Immature natural killer cell (primary cell): ENCODE measurements around the gene HSPB8. TPM values are rescaled to one million over a fixed set of nuclear protein-coding genes. Genes with fewer than 3 reads are reported as not detected.

Source experiments
- DNase-seq, 3 donors: peaks; one replicate each; pipeline ENCODE4 v3.0.0; 2022; ENCODE audit warnings: mixed read lengths in 1 of 3
- H3K27ac Mint-ChIP-seq, 6 donors: one replicate each; pipeline ENCODE4 v1.8.0; 2020; ENCODE audit warnings: mixed read lengths in 6 of 6, mild to moderate bottlenecking in 5 of 6, inconsistent platforms in 4 of 6, moderate library complexity in 3 of 6
- H3K27me3 Mint-ChIP-seq, 3 donors: one replicate each; pipeline ENCODE4 v1.8.0; 2020 to 2021; ENCODE audit warnings: low read depth in 3 of 3, mild to moderate bottlenecking in 3 of 3, mixed read lengths in 3 of 3, moderate library complexity in 3 of 3, inconsistent platforms in 1 of 3
- H3K36me3 Mint-ChIP-seq, 3 donors: one replicate each; pipeline ENCODE4 v1.8.0; 2020; ENCODE audit warnings: mixed read lengths in 3 of 3, inconsistent platforms in 2 of 3, mild to moderate bottlenecking in 2 of 3
- H3K4me1 Mint-ChIP-seq, 2 donors: one replicate each; pipeline ENCODE4 v1.8.0; 2020; ENCODE audit warnings: inconsistent platforms in 2 of 2, mild to moderate bottlenecking in 2 of 2, mixed read lengths in 2 of 2, moderate library complexity in 1 of 2
- H3K4me3 Mint-ChIP-seq, 5 donors: one replicate each; pipeline ENCODE4 v1.8.0; 2020; ENCODE audit warnings: mild to moderate bottlenecking in 5 of 5, mixed read lengths in 5 of 5, inconsistent platforms in 3 of 5, moderate library complexity in 3 of 5
- H3K9me3 Mint-ChIP-seq, 6 donors: one replicate each; pipeline ENCODE4 v1.8.0; 2020; ENCODE audit warnings: mild to moderate bottlenecking in 6 of 6, mixed read lengths in 6 of 6, inconsistent platforms in 4 of 6, moderate library complexity in 3 of 6
- polyA plus RNA-seq, 3 donors: library from polyadenylated mRNA; unstranded; fragments of 300-500 nt; fragmentation: Illumina TruSeq; gene quantifications; one replicate each; pipeline ENCODE4 v1.2.3, GENCODE V29; 2021

The HSPB8 gene
- polyA plus RNA-seq, 3 donors from 2014 or later = not detected

- Mint-ChIP-seq H3K4me1 (no peaks in the 10 kb centered on the region), H3K9me3 (peaks cover 0 to 10% (median under 1%) of the 10 kb centered on the region in 6 donors), H3K4me3 (no peak overlapping the region), H3K27ac (no peak overlapping the region), H3K36me3 (no peaks in the 10 kb centered on the region), H3K27me3 (peaks cover 5 to 8% (median 6%) of the 10 kb centered on the region in 3 donors)
- DNase-seq = no peak
Observed at GRCh38 chr12:119154435-119154818, 24.3 kb upstream of the HSPB8 start.

- no peaks in the 10 kb centered on the region for H3K36me3 Mint-ChIP-seq
- DNase-seq = no peak
- peaks cover 0 to 12% (median 0%) of the 10 kb centered on the region in 6 donors for H3K9me3 Mint-ChIP-seq
- H3K4me3 Mint-ChIP-seq = no peak overlapping the region
- H3K4me1 Mint-ChIP-seq = no peaks in the 10 kb centered on the region
- peaks cover 5 to 8% (median 6%) of the 10 kb centered on the region in 3 donors for H3K27me3 Mint-ChIP-seq
- H3K27ac Mint-ChIP-seq = no peak overlapping the region
Observed at GRCh38 chr12:119156401-119157044, 22.2 kb upstream of the HSPB8 start.

- H3K4me3 Mint-ChIP-seq = no peak overlapping the region
- H3K4me1 Mint-ChIP-seq = no peaks in the 10 kb centered on the region
- H3K9me3 Mint-ChIP-seq = peaks cover 0 to 12% (median 0%) of the 10 kb centered on the region in 6 donors
- H3K36me3 Mint-ChIP-seq = no peaks in the 10 kb centered on the region
- H3K27me3 Mint-ChIP-seq = peaks cover 3 to 6% (median 3%) of the 10 kb centered on the region in 3 donors
- no peak overlapping the region for H3K27ac Mint-ChIP-seq
- DNase-seq = no peak
Observed at GRCh38 chr12:119157528-119157927, 21.2 kb upstream of the HSPB8 start.

- no peaks in the 10 kb centered on the region for H3K36me3 Mint-ChIP-seq
- no peak for DNase-seq
- H3K27me3 Mint-ChIP-seq = peaks cover 2 to 6% (median 2%) of the 10 kb centered on the region in 3 donors
- H3K27ac Mint-ChIP-seq = no peak overlapping the region
- no peak overlapping the region for H3K4me3 Mint-ChIP-seq
- no peaks in the 10 kb centered on the region for H3K4me1 Mint-ChIP-seq
- H3K9me3 Mint-ChIP-seq = peaks cover 0 to 12% (median 0%) of the 10 kb centered on the region in 6 donors
Observed at GRCh38 chr12:119157978-119158377, 20.8 kb upstream of the HSPB8 start.

GRCh38 chr12:119158402-119158801 is 20.3 kb upstream of the HSPB8 start:
- H3K36me3 Mint-ChIP-seq = no peaks in the 10 kb centered on the region
- H3K27ac Mint-ChIP-seq = no peak overlapping the region
- peaks cover 0 to 12% (median 0%) of the 10 kb centered on the region in 6 donors for H3K9me3 Mint-ChIP-seq
- H3K4me1 Mint-ChIP-seq = no peaks in the 10 kb centered on the region
- no peak overlapping the region for H3K4me3 Mint-ChIP-seq
- peaks cover 0 to 3% (median 2%) of the 10 kb centered on the region in 3 donors for H3K27me3 Mint-ChIP-seq
- DNase-seq = no peak

- H3K27ac Mint-ChIP-seq = no peak overlapping the region
- peaks cover 0 to 6% (median 0%) of the 10 kb centered on the region in 6 donors for H3K9me3 Mint-ChIP-seq
- H3K27me3 Mint-ChIP-seq = peaks cover 0 to 2% (median 0%) of the 10 kb centered on the region in 3 donors
- H3K36me3 Mint-ChIP-seq = no peaks in the 10 kb centered on the region
- no peaks in the 10 kb centered on the region for H3K4me1 Mint-ChIP-seq
- no peak overlapping the region for H3K4me3 Mint-ChIP-seq
- DNase-seq = no peak
Observed at GRCh38 chr12:119159844-119160243, 18.9 kb upstream of the HSPB8 start.

- Mint-ChIP-seq H3K27ac (no peak overlapping the region), H3K9me3 (peaks cover 0 to 12% (median 0%) of the 10 kb centered on the region in 6 donors), H3K27me3 (peaks cover 0 to 3% (median 0%) of the 10 kb centered on the region in 3 donors), H3K4me1 (no peaks in the 10 kb centered on the region), H3K4me3 (no peak overlapping the region), H3K36me3 (no peaks in the 10 kb centered on the region)
- no peak for DNase-seq
Observed at GRCh38 chr12:119167902-119168301, 10.8 kb upstream of the HSPB8 start.

- peaks cover 0 to 12% (median 0%) of the 10 kb centered on the region in 6 donors for H3K9me3 Mint-ChIP-seq
- no peaks in the 10 kb centered on the region for H3K4me1 Mint-ChIP-seq
- H3K27me3 Mint-ChIP-seq = peaks cover 0 to 3% (median 0%) of the 10 kb centered on the region in 3 donors
- no peak overlapping the region for H3K4me3 Mint-ChIP-seq
- no peaks in the 10 kb centered on the region for H3K36me3 Mint-ChIP-seq
- no peak overlapping the region for H3K27ac Mint-ChIP-seq
- no peak for DNase-seq
Observed at GRCh38 chr12:119168721-119169120, 10.0 kb upstream of the HSPB8 start.

- no peak overlapping the region for H3K27ac Mint-ChIP-seq
- peaks cover 0 to 12% (median 0%) of the 10 kb centered on the region in 6 donors for H3K9me3 Mint-ChIP-seq
- no peak overlapping the region for H3K4me3 Mint-ChIP-seq
- DNase-seq = no peak
- no peaks in the 10 kb centered on the region for H3K36me3 Mint-ChIP-seq
- H3K4me1 Mint-ChIP-seq = no peaks in the 10 kb centered on the region
- peaks cover 0 to 3% (median 0%) of the 10 kb centered on the region in 3 donors for H3K27me3 Mint-ChIP-seq
Observed at GRCh38 chr12:119169150-119169549, 9.6 kb upstream of the HSPB8 start.

GRCh38 chr12:119171291-119171690 is 7.4 kb upstream of the HSPB8 start:
- Mint-ChIP-seq H3K4me3 (no peak overlapping the region), H3K36me3 (no peaks in the 10 kb centered on the region), H3K27ac (no peak overlapping the region), H3K4me1 (no peaks in the 10 kb centered on the region), H3K9me3 (peaks cover 0 to 12% (median 0%) of the 10 kb centered on the region in 6 donors), H3K27me3 (peaks cover 0 to 3% (median 0%) of the 10 kb centered on the region in 3 donors)
- DNase-seq = no peak

- Mint-ChIP-seq H3K27ac (no peak overlapping the region), H3K9me3 (peaks cover 0 to 12% (median 0%) of the 10 kb centered on the region in 6 donors), H3K4me3 (no peak overlapping the region), H3K27me3 (peaks cover 0 to 1% (median 0%) of the 10 kb centered on the region in 3 donors), H3K4me1 (no peaks in the 10 kb centered on the region), H3K36me3 (no peaks in the 10 kb centered on the region)
- DNase-seq = no peak
Observed at GRCh38 chr12:119171691-119172425, 6.9 kb upstream of the HSPB8 start.

- peaks cover 0 to 5% (median 0%) of the 10 kb centered on the region in 6 donors for H3K9me3 Mint-ChIP-seq
- H3K4me3 Mint-ChIP-seq = no peak overlapping the region
- no peak overlapping the region for H3K27ac Mint-ChIP-seq
- H3K27me3 Mint-ChIP-seq = peaks cover 0 to 1% (median 0%) of the 10 kb centered on the region in 3 donors
- no peak for DNase-seq
- H3K36me3 Mint-ChIP-seq = no peaks in the 10 kb centered on the region
- no peaks in the 10 kb centered on the region for H3K4me1 Mint-ChIP-seq
Observed at GRCh38 chr12:119175081-119175480, 3.6 kb upstream of the HSPB8 start.

- Mint-ChIP-seq H3K4me3 (no peak overlapping the region), H3K27me3 (peaks cover 0 to 1% (median 0%) of the 10 kb centered on the region in 3 donors), H3K27ac (no peak overlapping the region), H3K4me1 (no peaks in the 10 kb centered on the region), H3K9me3 (peaks cover 0 to 5% (median 0%) of the 10 kb centered on the region in 6 donors), H3K36me3 (no peaks in the 10 kb centered on the region)
- no peak for DNase-seq
Observed at GRCh38 chr12:119176267-119177055, 2.3 kb upstream of the HSPB8 start.

- DNase-seq = no peak
- Mint-ChIP-seq H3K9me3 (peaks cover 0 to 5% (median 0%) of the 10 kb centered on the region in 6 donors), H3K4me1 (no peaks in the 10 kb centered on the region), H3K27ac (no peak overlapping the region), H3K36me3 (no peaks in the 10 kb centered on the region), H3K4me3 (no peak overlapping the region), H3K27me3 (peaks cover 0 to 1% (median 0%) of the 10 kb centered on the region in 3 donors)
Observed at GRCh38 chr12:119177056-119177325, 1.7 kb upstream of the HSPB8 start.
